ENCODE measurements around the gene SFXN2.

The SFXN2 gene

GRCh38 chr10:102676534-102677315 lies 37.7 kb upstream of the SFXN2 start:
- no peak for TF ChIP-seq CTCF (IDR thresholded peaks at IDR 0.05; ENCODE audit: insufficient read depth, missing control alignments)
- DNase-seq (ENCODE audit: insufficient read length, low spot score) (no peak), FAIRE-seq (no peak)

- no peak for TF ChIP-seq CTCF (IDR thresholded peaks at IDR 0.05; ENCODE audit: insufficient read depth, missing control alignments)
- DNase-seq (ENCODE audit: insufficient read length, low spot score) (no peak), FAIRE-seq (no peak)
Measured at GRCh38 chr10:102677331-102678067, 36.9 kb upstream of the SFXN2 start.

- no peak for DNase-seq (ENCODE audit: insufficient read length, low spot score)
- no peak for FAIRE-seq
- TF ChIP-seq CTCF (IDR thresholded peaks at IDR 0.05; ENCODE audit: insufficient read depth, missing control alignments): no peak
Measured at GRCh38 chr10:102678068-102678400, 36.4 kb upstream of the SFXN2 start.

GRCh38 chr10:102678842-102679289 lies 35.6 kb upstream of the SFXN2 start:
- no peak for DNase-seq (ENCODE audit: insufficient read length, low spot score)
- FAIRE-seq: no peak
- peak; percentile 54 for TF ChIP-seq CTCF (IDR thresholded peaks at IDR 0.05; ENCODE audit: insufficient read depth, missing control alignments)

DNA sequence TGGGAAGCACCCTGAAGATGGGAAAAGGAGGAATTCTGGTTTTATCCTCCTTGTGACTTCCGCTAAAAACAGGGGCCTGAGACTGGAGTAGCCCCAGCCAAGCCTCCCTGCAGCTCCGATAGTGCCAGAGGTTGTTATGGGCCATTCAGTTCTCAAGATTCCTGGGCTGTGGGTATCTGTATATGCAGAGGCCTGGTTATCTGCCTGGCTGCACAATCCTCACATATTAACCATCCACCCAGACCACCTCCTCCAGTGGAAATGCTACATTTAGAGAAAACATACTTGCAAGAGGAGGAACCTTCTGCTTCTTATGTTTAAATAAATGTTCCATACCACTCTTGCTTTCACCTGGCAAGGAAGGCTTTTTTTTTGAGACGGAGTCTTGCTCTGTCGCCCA lies 34.8 kb upstream of the SFXN2 start:
- FAIRE-seq: no peak
- TF ChIP-seq CTCF (IDR thresholded peaks at IDR 0.05; ENCODE audit: insufficient read depth, missing control alignments): no peak

GRCh38 chr10:102681696-102682095 lies 32.7 kb upstream of the SFXN2 start:
- TF ChIP-seq CTCF (IDR thresholded peaks at IDR 0.05; ENCODE audit: insufficient read depth, missing control alignments): no peak
- FAIRE-seq: no peak

More for the DNA sequence above, 34.8 kb upstream of the SFXN2 start:
- no peak for DNase-seq (ENCODE audit: insufficient read length, low spot score)

DNA sequence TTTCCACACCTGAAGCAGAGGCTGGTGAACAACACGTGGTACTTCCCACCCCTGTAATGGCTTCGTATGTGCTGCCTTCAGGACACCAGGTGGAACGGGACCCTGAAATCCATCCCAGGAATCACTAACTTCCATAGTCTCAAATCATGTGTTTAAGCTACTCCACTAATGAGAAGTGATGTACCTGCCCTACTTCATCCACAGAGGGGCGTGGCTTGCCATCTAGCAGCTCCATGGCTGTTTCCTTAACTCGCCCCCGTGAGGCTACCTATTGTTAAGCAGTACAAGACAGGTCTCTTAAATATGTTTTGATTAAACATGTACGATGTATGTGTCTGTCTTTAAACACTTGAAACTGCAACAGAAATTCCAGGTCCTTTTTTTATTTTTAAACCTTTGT lies 32.0 kb upstream of the SFXN2 start:
- TF ChIP-seq CTCF (IDR thresholded peaks at IDR 0.05; ENCODE audit: insufficient read depth, missing control alignments): no peak
- FAIRE-seq: no peak
- no peak for DNase-seq (ENCODE audit: insufficient read length, low spot score)

More at GRCh38 chr10:102681696-102682095, 32.7 kb upstream of the SFXN2 start:
- no peak for DNase-seq (ENCODE audit: insufficient read length, low spot score)
